Measurements from ENCODE around the gene AKR1C1. TPM values are rescaled to one million over a fixed set of nuclear protein-coding genes. Genes with fewer than 3 reads are reported as not detected.
"Not testable (repeated sequence)": the region's sequence is repeated elsewhere in the genome, so short reads cannot be mapped to it uniquely, and the experiment has no call there.

The AKR1C1 gene
- total RNA-seq, 1 experiment from 2014 or later = 2.1 TPM

DNA sequence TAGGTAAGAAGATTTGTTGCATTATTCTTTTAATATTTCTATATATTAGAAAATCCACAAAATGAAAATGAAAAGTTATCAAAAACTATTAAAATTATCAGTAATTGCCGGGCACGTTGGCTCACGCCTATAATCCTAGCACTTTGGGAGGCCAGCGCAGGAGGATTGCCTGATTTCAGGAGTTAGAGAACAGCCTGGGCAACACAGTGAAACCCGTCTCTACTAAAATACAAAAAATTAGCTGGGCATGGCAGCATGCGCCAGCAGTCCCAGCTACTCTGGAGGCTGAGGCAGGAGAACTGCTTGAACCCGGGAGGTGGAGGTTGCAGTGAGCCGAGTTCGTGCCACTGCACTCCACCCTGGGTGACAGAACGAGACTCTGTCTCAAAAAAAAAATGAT lies 29.3 kb downstream of the AKR1C1 start:
- DNase-seq (ENCODE audit: low read depth, low spot score); CTCF ChIA-PET; H3K27ac ChIP-seq (ENCODE audit: low read depth, low read length); POLR2A ChIA-PET; RAD21 ChIA-PET (ENCODE audit: low non-redundant PET in 1 of 2, low total read pairs in 2 of 2, uncharacterized antibody in 2 of 2, unreplicated experiment in 2 of 2); BruUV-seq (replicated peaks); H3K36me3 ChIP-seq (ENCODE audit: control insufficient read depth in 1 of 2, insufficient read depth in 2 of 2, low read length in 2 of 2); H3K27me3 ChIP-seq (ENCODE audit: insufficient read depth, low read length); H4K20me1 ChIP-seq (ENCODE audit: insufficient read depth); ATAC-seq; intact Hi-C loops (cut with micrococcal nuclease); H3K9me3 ChIP-seq (ENCODE audit: control insufficient read depth in 1 of 2, insufficient read depth in 1 of 2, low read depth in 1 of 2, low read length in 2 of 2); H3K9me2 ChIP-seq (ENCODE audit: insufficient read depth); H3K4me1 ChIP-seq (ENCODE audit: control insufficient read depth in 1 of 2, insufficient read depth in 2 of 2, low read length in 2 of 2); H3K4me2 ChIP-seq (ENCODE audit: low read length); H2AFZ ChIP-seq (ENCODE audit: low read depth, low read length, poor library complexity, severe bottlenecking); H3K4me3 ChIP-seq (replicated peaks in 1 of 2; ENCODE audit: low read depth in 1 of 2, low read length in 2 of 2); H3K9ac ChIP-seq (ENCODE audit: low read length); H3K79me2 ChIP-seq (ENCODE audit: insufficient read depth, low read length): not testable (repeated sequence)

DNA sequence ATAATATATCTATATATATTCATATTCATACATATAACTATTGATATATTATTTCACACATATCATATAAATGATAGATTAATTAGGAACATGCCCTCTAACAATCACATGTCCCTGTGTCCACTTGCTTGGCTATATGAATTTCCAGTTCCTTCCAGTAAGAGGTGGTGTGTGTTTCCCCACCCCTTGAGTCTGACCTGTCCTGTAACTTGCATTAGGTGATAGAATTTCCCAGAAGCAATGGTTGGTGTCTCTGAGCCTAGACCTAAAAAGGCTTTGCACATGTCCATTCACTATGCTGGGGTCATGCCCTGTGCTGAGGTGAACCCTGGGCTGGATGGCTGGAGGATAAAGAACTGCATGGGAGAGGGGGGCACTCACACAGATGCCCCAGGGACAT lies 31.0 kb downstream of the AKR1C1 start:
- H3K4me2 ChIP-seq (ENCODE audit: low read length); CTCF ChIA-PET; H3K36me3 ChIP-seq (ENCODE audit: control insufficient read depth in 1 of 2, insufficient read depth in 2 of 2, low read length in 2 of 2); ATAC-seq; H3K9me3 ChIP-seq (ENCODE audit: control insufficient read depth in 1 of 2, insufficient read depth in 1 of 2, low read depth in 1 of 2, low read length in 2 of 2); RAD21 ChIA-PET (ENCODE audit: low non-redundant PET in 1 of 2, low total read pairs in 2 of 2, uncharacterized antibody in 2 of 2, unreplicated experiment in 2 of 2); intact Hi-C loops (cut with micrococcal nuclease); H4K20me1 ChIP-seq (ENCODE audit: insufficient read depth); H3K4me3 ChIP-seq (replicated peaks in 1 of 2; ENCODE audit: low read depth in 1 of 2, low read length in 2 of 2); DNase-seq (ENCODE audit: low read depth, low spot score); POLR2A ChIA-PET; H3K27me3 ChIP-seq (ENCODE audit: insufficient read depth, low read length); BruUV-seq (replicated peaks); H3K4me1 ChIP-seq (ENCODE audit: control insufficient read depth in 1 of 2, insufficient read depth in 2 of 2, low read length in 2 of 2); H3K79me2 ChIP-seq (ENCODE audit: insufficient read depth, low read length); H3K9me2 ChIP-seq (ENCODE audit: insufficient read depth); H2AFZ ChIP-seq (ENCODE audit: low read depth, low read length, poor library complexity, severe bottlenecking); H3K9ac ChIP-seq (ENCODE audit: low read length); H3K27ac ChIP-seq (ENCODE audit: low read depth, low read length): not testable (repeated sequence)

GRCh38 chr10:4998671-4999070 lies 35.5 kb downstream of the AKR1C1 start:
- ATAC-seq (no peak), DNase-seq (ENCODE audit: low read depth, low spot score) (no peak)
- H3K4me1 ChIP-seq (ENCODE audit: control insufficient read depth in 1 of 2, insufficient read depth in 2 of 2, low read length in 2 of 2) = no peaks in the 10 kb centered on the region
- ChIA-PET RAD21 (ENCODE audit: low non-redundant PET in 1 of 2, low total read pairs in 2 of 2, uncharacterized antibody in 2 of 2, unreplicated experiment in 2 of 2) (no interaction called here), POLR2A (no interaction called here), CTCF (no interaction called here)
- H2AFZ ChIP-seq (ENCODE audit: low read depth, low read length, poor library complexity, severe bottlenecking) = no peak overlapping the region
- intact Hi-C loops (cut with micrococcal nuclease) = loop anchor here (1.0 kb wide), 1 partner anchor 29 kb away; no protein-coding TSS in a partner anchor
- no peaks in the 10 kb centered on the region for H4K20me1 ChIP-seq (ENCODE audit: insufficient read depth)
- no peaks in the 10 kb centered on the region for H3K36me3 ChIP-seq (ENCODE audit: control insufficient read depth in 1 of 2, insufficient read depth in 2 of 2, low read length in 2 of 2)
- no peak overlapping the region for H3K4me3 ChIP-seq (replicated peaks in 1 of 2; ENCODE audit: low read depth in 1 of 2, low read length in 2 of 2)
- H3K27me3 ChIP-seq (ENCODE audit: insufficient read depth, low read length) = no peaks in the 10 kb centered on the region
- no TSS peak for BruUV-seq (replicated peaks)
- no peaks in the 10 kb centered on the region for H3K9me3 ChIP-seq (ENCODE audit: control insufficient read depth in 1 of 2, insufficient read depth in 1 of 2, low read depth in 1 of 2, low read length in 2 of 2)
- H3K4me2 ChIP-seq (ENCODE audit: low read length) = no peak overlapping the region
- TF ChIP-seq RAD21 (IDR thresholded peaks at IDR 0.05; ENCODE audit: low read depth) (no peak), FOSL1 (IDR thresholded peaks at IDR 0.05; ENCODE audit: low read depth) (no peak)
- H3K9ac ChIP-seq (ENCODE audit: low read length) = no peak overlapping the region
- H3K9me2 ChIP-seq (ENCODE audit: insufficient read depth) = no peaks in the 10 kb centered on the region
- no peaks in the 10 kb centered on the region for H3K79me2 ChIP-seq (ENCODE audit: insufficient read depth, low read length)
- H3K27ac ChIP-seq (ENCODE audit: low read depth, low read length) = no peak overlapping the region

All from HCT116 (cell line).